GM19099 (cell line): Measurements from ENCODE around the gene MYB.

Experiments used
- POLR2A ChIP-seq: IDR thresholded peaks from 3 replicates; pipeline ENCODE4 v1.6.1; 2011; ENCODE audit warnings: low read depth; ENCODE audit not compliant: insufficient read length; ENCODE audit errors: extremely low read depth

The MYB gene

DNA sequence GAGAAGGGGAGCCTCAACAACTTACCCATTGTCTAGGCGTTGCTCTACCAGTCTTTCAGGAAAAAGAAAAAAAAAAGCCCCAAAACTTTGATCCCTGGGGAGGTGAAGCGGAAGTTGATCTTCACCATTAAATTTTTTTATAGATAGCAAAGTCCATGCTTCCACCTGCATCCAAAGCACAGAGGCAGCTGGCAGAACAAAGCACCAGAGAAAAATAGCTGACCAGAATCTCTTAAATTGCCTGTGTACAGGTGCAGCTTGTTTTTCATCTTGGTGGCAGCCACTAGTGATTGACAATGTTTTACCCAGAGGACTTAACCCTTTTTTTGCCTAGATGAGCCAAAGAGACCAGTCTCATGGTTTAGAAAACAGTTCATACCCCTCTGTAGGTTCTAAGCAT, 86.0 kb downstream of the MYB start:
- no peak for TF ChIP-seq POLR2A

- TF ChIP-seq POLR2A, result no peak
Measured at GRCh38 chr6:135268263-135268662, 87.2 kb downstream of the MYB start.

- TF ChIP-seq POLR2A, result no peak
Measured at GRCh38 chr6:135268740-135269139, 87.6 kb downstream of the MYB start.
